HG03558 (cell line): Measurements from ENCODE around the gene MFAP3.
"Not testable (repeated sequence)": the region's sequence is repeated elsewhere in the genome, so short reads cannot be mapped to it uniquely, and the experiment has no call there.

ENCODE experiments used
- ATAC-seq: cut with Tn5 transposase; IDR thresholded peaks from one replicate; pipeline ENCODE4 v1.9.1; 2021; ENCODE audit warnings: moderate number of reproducible peaks; ENCODE audit not compliant: unreplicated experiment; ENCODE audit errors: extremely low read depth

The MFAP3 gene

GRCh38 chr5:154038707-154039457, at the start of gene MFAP3, which contains the start of gene FAM114A2:
MFAP3 (plus strand) TSS chr5:154038967; CDS start chr5:154049723, 10,756 bp downstream.
FAM114A2 (minus strand) TSS chr5:154038910; CDS start chr5:154034953, 3,957 bp downstream.
- peak; percentile 96 for ATAC-seq

GRCh38 chr5:153991168-153991567, 47.6 kb upstream of the MFAP3 start:
- ATAC-seq: no peak

DNA sequence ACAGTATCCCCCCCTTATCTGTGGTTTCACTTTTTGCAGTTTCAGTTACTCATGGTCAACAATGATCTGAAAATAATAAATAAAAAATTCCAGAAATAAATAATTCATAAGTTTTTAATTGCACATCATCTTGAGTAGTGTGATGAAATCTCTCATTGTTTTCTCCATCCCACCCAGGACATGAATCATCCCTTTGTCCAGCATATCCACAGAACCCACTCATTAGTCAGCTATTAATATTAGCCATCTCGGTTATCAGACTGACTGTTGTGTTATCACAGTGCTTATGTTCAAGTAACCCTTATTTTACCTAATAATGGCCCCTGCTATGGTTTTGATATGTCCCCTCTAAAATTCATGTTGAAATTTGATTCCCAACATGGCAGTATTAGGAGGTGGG, 40.8 kb upstream of the MFAP3 start:
- no peak for ATAC-seq

- ATAC-seq: no peak
These were observed 40.0 kb upstream of the MFAP3 start for GRCh38 chr5:153998768-153999167.

- no peak for ATAC-seq
These were observed 38.8 kb upstream of the MFAP3 start for GRCh38 chr5:153999995-154000394.

DNA sequence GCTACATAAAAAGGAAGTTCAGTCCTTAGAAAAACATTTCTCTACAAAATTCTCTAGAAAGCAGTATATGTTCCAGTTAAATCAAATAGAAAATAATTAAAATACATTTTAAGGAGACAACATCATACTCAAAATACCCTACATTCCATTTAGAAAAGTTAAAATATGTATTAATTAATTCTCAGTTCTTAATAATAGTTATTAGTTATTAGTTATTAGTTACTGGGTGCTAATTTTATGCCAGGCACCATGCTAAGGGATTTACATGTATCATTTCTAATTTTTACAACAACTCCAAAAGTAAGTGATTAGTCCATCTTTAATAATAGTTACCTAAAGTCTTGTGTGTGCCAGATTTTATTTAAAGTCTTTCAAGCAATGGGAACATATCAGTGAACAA, 38.1 kb upstream of the MFAP3 start:
- ATAC-seq: no peak

GRCh38 chr5:154002093-154002492, 36.7 kb upstream of the MFAP3 start:
- ATAC-seq: no peak

GRCh38 chr5:154002511-154003020, 36.2 kb upstream of the MFAP3 start:
- ATAC-seq: no peak

DNA sequence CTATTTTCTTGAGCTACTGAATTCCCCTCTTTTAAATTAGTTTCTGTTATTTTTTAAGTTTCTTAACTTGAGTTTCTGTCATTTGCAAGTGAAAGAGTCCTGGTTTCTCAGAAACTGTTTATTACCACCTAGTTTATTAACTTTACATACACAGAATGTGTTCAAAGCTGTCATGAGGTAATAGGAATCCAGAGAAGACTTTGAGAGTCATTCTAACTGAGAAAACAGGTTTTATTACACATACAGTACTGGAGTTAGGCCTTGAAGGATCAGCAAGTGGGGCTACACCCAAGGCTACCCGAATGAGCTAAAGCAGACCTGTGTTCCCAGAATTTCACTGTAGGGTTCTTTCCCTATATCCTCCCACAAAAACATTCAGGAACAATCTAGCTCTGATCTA, 33.1 kb upstream of the MFAP3 start:
- no peak for ATAC-seq

- ATAC-seq: no peak
These were observed 28.1 kb upstream of the MFAP3 start for GRCh38 chr5:154010660-154011059.

- no peak for ATAC-seq
These were observed 23.6 kb upstream of the MFAP3 start for GRCh38 chr5:154015071-154015693.

- not testable (repeated sequence) for ATAC-seq
These were observed 19.8 kb upstream of the MFAP3 start for GRCh38 chr5:154018919-154019318.

- no peak for ATAC-seq
These were observed 12.8 kb upstream of the MFAP3 start for GRCh38 chr5:154025951-154026350.

DNA sequence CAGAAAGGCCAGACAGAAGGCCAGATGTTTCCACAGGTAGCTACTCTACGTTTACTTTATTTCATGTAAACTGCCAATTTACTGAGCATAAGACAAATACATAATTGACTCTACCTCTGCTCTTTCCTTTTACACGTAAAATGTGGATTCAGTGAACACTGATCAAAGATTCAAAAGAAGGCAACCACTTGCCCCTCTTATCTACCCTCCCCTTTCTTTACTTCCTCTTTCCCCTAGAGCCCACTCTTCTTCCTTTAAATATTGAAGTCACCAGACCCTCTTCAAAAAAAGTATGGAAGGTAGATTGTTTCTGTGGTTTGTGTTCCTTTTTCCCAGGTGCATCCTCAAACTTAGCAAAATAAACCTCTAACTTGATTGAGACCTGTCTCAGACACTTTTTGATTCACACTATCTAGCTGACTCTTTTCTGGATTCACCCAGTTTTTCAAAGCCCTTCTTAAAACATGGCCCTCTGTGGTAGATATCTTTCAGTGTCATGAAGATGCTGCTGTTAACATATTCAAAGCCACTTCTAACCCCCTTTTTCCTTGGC, 6.8 kb upstream of the MFAP3 start:
- no peak for ATAC-seq

- no peak for ATAC-seq
These were observed 3.8 kb upstream of the MFAP3 start for GRCh38 chr5:154034944-154035343.

DNA sequence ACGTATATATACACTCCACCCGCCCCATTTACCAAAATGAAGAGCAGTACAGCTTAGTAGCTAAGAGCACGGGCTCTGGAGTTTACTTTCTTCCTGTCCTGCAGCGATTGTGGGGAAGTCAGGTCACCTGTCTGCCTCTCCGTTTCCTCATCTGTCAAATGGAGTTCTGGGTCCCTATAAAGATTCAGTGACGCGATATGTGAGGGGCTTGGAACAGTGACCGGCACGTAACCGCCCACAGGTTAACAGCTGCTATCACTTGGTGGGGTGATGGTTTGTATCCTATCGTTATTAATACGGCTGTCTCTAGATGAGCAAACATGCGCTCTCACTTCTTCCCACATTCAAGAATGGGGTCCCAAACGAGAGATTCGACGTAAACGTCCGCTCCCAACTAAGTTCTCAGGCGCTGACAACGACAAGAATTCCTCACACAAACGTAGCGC, 483 bp upstream of the MFAP3 start:
- ATAC-seq: peak; percentile 23

DNA sequence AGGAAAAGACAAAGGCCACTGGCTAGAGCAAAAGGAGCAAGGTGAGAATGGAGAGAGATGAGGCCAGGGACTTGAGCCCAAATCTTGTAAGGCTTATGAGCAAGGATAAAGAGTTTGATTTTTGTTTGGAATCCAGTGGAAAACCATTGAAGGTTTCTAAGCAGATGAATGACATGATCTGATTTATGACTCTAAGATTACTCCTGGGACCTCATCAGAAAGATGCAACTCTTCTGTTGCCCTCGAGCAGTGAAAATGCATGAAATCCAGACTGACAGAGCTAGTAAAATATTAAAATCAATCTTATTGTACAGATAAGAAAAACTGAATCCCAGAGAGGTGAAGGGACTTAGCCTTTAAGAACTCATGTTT, 677 bp downstream of the MFAP3 start:
- no peak for ATAC-seq

- ATAC-seq: no peak
These were observed 4.0 kb downstream of the MFAP3 start for GRCh38 chr5:154042766-154043165.

GRCh38 chr5:154044099-154044498, 5.3 kb downstream of the MFAP3 start:
- ATAC-seq: no peak

DNA sequence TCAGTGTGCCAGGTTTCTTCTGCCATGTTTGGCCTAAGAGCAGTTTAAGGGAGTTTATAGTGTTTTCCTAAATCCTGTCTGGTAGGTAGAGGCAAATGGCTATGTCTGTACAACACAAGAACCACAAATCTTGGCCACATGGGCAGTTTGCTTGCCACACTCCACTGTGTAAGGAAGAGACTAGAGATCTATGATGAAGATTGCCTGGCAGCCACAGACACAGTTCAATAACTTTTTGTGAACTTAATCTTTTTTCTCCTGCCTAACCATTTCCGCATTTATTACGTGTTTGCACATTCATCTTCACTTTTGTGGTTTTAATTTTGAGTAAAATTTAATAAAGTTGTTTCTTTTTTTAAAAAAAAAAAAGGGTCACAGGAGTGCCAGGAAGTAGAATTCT, 5.8 kb downstream of the MFAP3 start:
- no peak for ATAC-seq

DNA sequence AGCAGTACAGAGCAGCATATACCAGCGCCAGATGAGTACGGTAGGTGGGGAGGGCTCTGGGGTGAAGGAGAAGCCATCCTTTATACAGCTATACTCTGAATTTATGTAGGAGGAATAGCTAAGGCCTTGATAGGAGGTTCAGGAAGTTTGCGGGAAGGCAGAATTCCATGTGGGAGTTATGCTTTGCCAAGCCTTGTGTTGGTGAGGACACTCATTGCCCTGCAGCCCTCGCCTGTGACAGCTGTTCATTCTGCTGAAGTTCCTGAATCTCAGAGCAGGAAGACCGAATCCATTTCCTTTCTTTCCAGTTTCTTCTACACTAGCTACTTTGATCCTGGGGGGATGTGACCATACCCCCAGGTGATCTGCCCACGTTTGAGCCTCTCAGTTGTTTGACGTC, 7.7 kb downstream of the MFAP3 start:
- ATAC-seq: no peak
